ENCODE data around the gene RFX3.

- no peak for TF ChIP-seq POLR2A (IDR thresholded peaks at IDR 0.05)
- TF ChIP-seq, protein P1, sequence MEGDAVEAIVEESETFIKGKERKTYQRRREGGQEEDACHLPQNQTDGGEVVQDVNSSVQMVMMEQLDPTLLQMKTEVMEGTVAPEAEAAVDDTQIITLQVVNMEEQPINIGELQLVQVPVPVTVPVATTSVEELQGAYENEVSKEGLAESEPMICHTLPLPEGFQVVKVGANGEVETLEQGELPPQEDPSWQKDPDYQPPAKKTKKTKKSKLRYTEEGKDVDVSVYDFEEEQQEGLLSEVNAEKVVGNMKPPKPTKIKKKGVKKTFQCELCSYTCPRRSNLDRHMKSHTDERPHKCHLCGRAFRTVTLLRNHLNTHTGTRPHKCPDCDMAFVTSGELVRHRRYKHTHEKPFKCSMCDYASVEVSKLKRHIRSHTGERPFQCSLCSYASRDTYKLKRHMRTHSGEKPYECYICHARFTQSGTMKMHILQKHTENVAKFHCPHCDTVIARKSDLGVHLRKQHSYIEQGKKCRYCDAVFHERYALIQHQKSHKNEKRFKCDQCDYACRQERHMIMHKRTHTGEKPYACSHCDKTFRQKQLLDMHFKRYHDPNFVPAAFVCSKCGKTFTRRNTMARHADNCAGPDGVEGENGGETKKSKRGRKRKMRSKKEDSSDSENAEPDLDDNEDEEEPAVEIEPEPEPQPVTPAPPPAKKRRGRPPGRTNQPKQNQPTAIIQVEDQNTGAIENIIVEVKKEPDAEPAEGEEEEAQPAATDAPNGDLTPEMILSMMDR (IDR thresholded peaks at IDR 0.05), result no peak
Measured at GRCh38 chr9:3332802-3333201, 193.0 kb downstream of the RFX3 start.

Data from body of pancreas (tissue), 4 donors.